SU-DHL-6 (cell line): Measurements from ENCODE around the gene TBCA.

Source experiments
- EZH2phosphoT487 ChIP-seq: fragments of 200-600 bp; sonication (generic), shearing (Covaris generic); conservative IDR thresholded peaks from 2 replicates; pipeline ENCODE4 v1.6.1; 2018; ENCODE audit warnings: mild to moderate bottlenecking, antibody characterized with exemption, low read length, moderate library complexity, mixed read lengths
- TF ChIP-seq, protein P1 (sequence below): fragments of 200-600 bp; sonication (generic); IDR thresholded peaks from one replicate; pipeline ENCODE4 v1.5.1; 2017; ENCODE audit warnings: antibody characterized with exemption, mild to moderate bottlenecking, low read length, moderate library complexity; ENCODE audit not compliant: insufficient read depth, poor library complexity, severe bottlenecking

DNA sequence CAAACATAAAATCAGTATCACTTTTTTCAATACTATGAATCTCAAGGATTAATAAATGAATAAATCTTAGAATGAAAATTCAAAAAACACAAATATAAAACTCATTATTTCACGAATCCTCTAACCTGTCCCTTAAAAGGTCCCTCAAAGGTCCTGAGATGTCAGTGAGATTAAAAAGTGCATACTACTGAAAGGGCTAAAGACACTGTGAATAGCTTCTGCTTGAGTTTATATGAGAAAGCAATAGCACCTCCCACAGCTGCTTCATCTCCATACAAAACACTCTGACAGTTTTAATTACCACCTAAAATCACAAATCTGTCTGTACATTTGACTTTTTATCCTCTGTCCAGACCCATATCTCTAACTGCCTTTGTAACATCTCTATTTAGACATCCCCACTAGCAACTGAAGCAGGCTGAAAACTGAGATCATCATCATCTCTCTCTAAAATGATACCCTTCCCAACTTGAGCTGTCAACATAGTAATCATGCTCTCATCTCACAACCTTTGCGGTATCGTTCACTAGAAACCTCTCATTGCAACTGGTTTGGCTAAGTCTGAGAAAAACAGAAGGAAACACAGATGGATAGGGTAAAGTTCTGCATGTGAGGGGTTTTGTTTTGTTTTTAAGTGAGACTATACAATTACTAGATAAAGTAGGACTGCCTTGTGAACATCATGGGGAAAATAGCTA lies 56.3 kb downstream of the TBCA start:
- TF ChIP-seq, protein P1, sequence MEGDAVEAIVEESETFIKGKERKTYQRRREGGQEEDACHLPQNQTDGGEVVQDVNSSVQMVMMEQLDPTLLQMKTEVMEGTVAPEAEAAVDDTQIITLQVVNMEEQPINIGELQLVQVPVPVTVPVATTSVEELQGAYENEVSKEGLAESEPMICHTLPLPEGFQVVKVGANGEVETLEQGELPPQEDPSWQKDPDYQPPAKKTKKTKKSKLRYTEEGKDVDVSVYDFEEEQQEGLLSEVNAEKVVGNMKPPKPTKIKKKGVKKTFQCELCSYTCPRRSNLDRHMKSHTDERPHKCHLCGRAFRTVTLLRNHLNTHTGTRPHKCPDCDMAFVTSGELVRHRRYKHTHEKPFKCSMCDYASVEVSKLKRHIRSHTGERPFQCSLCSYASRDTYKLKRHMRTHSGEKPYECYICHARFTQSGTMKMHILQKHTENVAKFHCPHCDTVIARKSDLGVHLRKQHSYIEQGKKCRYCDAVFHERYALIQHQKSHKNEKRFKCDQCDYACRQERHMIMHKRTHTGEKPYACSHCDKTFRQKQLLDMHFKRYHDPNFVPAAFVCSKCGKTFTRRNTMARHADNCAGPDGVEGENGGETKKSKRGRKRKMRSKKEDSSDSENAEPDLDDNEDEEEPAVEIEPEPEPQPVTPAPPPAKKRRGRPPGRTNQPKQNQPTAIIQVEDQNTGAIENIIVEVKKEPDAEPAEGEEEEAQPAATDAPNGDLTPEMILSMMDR: no peak
- no peak for TF ChIP-seq EZH2phosphoT487
